H54 (cell line): Measurements from ENCODE around the gene ARHGEF9.

Source experiments
- DNase-seq: peaks from one replicate; pipeline ENCODE4 v3.0.0; 2011; ENCODE audit warnings: low spot score, mixed read lengths; ENCODE audit not compliant: insufficient read length
- FAIRE-seq: peaks from 3 replicates; lab custom pipeline; 2011; peaks lifted over from hg19 to GRCh38; lab: Jason Lieb, UNC
- POLR2A ChIP-seq: IDR thresholded peaks from 2 replicates; pipeline ENCODE4 v1.6.1; 2011; ENCODE audit warnings: low read depth, mild to moderate bottlenecking, low read length

ARHGEF9 gene

DNA sequence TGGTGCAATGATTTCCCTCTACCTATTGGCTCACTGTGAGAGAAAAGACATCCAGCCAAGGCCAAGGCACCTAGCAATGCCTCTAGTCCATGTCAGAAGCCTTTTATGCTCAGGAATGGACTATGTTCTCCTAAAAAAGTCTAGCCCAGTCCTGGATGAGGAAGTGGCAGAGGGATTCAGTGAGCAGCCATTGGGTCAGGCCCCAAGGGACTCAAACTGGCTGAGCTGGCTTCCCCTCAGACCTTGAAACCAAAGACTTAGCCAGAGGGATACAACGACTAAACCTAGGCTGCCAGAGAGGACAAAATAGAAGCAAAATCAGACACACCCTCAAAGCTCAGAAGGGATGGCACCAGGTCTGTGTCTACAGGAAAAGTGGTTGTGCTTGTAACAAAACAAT lies 49.1 kb downstream of the ARHGEF9 start:
- TF ChIP-seq POLR2A, result no peak
- FAIRE-seq (no peak), DNase-seq (no peak)

DNA sequence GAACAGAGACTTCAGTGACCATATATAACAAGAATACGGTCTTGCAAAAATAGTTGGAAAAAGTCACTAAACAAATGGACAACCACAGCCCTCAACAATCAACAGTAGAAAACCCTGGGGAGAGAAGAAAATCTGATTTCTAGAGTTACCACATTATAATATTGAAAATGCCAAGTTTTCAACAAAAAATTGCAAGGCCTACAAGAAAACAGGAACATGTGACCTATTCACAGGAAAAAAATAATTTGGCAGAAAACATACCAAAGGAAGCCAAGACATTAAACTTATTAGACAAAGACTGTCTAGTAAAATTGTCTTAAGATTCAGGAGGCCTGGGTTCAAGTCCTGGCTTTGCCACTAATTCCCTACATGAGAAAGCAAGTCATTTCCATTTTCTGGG lies 64.7 kb downstream of the ARHGEF9 start:
- TF ChIP-seq POLR2A, result no peak
- FAIRE-seq (no peak), DNase-seq (no peak)

DNA sequence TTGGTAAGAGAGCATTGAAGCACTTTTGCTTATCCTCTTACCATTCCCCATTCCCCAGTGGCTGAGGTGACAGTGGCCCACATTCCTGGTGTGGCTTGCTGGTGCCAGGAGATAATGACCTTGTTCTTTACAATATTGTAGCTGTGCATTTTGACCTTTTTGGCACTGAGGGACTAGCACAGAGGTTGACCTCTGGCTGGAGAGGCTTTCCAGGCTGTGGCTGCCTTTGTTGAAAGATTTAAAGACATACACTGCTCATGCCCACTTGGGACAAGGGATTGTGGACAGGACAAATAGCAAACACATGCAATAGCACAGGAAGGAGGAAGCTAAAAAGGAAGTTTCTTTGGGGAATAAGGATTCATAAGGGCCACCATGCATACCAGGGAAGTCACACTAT lies 65.4 kb downstream of the ARHGEF9 start:
- DNase-seq (no peak), FAIRE-seq (no peak)
- TF ChIP-seq POLR2A, result no peak

DNA sequence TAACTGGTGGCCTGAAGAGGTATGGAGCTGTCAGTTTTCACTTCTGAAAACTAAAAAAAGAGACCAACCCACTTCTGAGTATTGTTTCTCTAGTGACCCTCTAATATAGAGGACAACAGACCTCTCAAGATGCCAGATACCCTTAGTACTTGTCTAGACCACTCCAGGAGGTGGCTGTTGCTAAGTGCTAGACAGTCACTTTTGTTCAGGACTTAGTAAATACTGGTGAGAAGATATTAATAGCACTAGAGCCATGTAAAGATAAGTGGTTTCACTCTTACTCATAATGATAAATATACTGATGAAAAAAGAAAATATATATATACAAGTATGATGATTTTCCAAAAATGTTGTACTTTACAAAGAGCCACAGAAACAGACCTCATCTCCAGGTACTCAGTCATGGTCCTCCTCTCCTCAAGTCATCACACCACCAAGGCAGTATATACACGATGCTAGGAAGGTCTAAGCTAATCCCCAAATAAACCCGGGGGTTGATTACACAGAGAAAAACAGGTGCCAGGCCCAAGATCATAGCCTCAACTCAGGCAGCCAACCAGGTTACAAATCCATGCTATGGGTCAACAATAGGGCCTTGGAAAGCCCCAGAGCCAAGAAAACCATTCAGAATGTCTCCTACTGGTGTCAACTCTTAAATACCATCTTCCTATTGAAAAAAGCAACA lies 66.9 kb downstream of the ARHGEF9 start:
- TF ChIP-seq POLR2A, result no peak
- DNase-seq (no peak), FAIRE-seq (no peak)

- DNase-seq (no peak), FAIRE-seq (no peak)
- TF ChIP-seq POLR2A, result no peak
Measured at GRCh38 chrX:63713526-63713925, 71.5 kb downstream of the ARHGEF9 start.

- FAIRE-seq, result no peak
- no peak for TF ChIP-seq POLR2A
Measured at GRCh38 chrX:63708801-63709200, 76.2 kb downstream of the ARHGEF9 start.

DNA sequence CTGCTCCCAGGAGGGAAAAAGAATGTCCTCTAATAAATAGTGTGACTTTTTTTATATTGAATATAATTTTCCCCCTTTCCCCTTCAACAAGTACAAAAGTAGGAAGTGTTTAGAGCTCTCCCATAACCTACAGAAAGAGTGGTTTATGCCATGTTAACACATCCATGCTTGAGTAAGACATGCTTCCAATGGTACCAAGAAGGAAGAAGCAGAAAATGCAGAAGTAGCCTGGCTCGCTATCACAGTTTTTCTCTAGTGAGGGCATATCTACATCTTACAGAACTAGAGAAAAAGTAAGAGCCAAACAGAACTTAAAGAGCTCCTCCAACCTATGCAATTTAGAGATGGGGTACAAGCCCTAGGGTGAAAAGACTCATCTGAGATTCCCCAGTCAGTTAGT lies 82.5 kb downstream of the ARHGEF9 start:
- no peak for FAIRE-seq
- DNase-seq, result no peak
- no peak for TF ChIP-seq POLR2A

More at GRCh38 chrX:63708801-63709200, 76.2 kb downstream of the ARHGEF9 start:
- DNase-seq, result no peak

GRCh38 chrX:63686878-63687714 lies 97.9 kb downstream of the ARHGEF9 start:
- peak; percentile 23 for FAIRE-seq
- TF ChIP-seq POLR2A, result no peak
- peak; percentile 8 for DNase-seq

GRCh38 chrX:63680423-63680822 lies 104.6 kb downstream of the ARHGEF9 start:
- FAIRE-seq (no peak), DNase-seq (no peak)
- TF ChIP-seq POLR2A, result no peak

- DNase-seq, result no peak
- FAIRE-seq, result no peak
- no peak for TF ChIP-seq POLR2A
Measured at GRCh38 chrX:63679432-63679831, 105.6 kb downstream of the ARHGEF9 start.

DNA sequence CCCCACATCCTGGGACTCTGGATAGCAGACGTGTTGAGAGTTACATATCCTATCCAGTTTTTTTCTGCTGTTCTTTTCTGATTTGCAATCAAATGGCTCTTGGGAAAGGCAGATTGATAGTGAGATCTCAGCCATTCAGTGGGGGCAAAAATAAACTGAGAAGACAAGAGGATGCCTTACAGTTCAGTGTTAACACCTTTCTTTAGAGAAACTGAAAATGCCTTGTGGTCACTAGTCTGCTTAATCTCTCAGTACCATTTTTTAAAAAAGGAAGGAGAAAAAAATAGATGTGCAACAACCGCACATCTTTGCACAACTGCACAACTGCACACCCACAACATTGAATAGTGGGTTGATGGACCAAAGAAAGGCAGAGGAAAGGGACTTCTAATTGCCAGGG lies 109.3 kb downstream of the ARHGEF9 start:
- DNase-seq (no peak), FAIRE-seq (no peak)

DNA sequence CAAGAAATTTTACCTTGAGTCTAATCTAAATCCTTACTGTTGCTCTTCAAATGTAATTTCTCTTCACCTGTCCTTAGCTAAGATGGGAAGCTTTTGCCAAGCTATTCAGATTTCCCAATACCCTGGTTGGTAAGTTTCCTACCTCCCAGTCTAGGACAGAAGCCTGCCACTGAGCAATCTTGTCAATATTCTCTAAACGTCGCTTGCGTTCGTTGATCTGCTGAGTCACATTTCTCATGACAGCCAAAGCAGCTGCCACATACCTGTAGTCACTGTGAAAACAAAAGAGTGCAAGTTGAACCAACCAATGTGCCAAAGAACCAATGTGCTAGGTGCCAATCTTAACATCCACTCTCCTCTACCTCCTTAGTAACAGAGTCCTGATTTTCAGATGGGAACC lies 111.1 kb downstream of the ARHGEF9 start:
- DNase-seq (no peak), FAIRE-seq (no peak)
- TF ChIP-seq POLR2A, result no peak

More for the DNA sequence above, 109.3 kb downstream of the ARHGEF9 start:
- TF ChIP-seq POLR2A, result no peak

GRCh38 chrX:63664741-63665140 lies 120.3 kb downstream of the ARHGEF9 start:
- no peak for TF ChIP-seq POLR2A
- DNase-seq, result no peak
- FAIRE-seq, result no peak

DNA sequence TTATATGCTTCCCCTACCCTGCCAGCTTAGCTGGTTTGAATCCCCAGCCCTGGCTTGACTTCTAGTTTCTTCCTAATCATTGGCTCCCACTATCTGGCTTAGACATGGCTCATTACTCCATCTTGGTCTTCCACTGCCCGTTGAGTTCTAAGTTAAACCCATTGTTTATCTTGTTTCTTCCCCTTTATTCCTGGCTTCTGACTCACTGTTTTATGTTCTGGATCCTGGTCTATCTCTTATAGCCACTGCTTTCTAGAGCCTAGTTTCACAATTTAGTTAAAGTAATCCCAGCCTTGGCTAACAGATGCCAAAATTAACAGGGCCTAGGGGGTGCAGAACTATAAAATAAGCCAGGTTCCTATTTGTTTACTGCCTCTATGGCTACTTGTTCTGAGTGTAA lies 120.9 kb downstream of the ARHGEF9 start:
- DNase-seq, result no peak
- no peak for FAIRE-seq
- no peak for TF ChIP-seq POLR2A
